Measurements from ENCODE around the gene WFDC5.
A peak's percentile ranks its signal among the peaks of the same experiment; 100 is the strongest.
"Not testable (repeated sequence)": the region's sequence is repeated elsewhere in the genome, so short reads cannot be mapped to it uniquely, and the experiment has no call there.

Gene WFDC5, protein sequence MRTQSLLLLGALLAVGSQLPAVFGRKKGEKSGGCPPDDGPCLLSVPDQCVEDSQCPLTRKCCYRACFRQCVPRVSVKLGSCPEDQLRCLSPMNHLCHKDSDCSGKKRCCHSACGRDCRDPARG

DNA sequence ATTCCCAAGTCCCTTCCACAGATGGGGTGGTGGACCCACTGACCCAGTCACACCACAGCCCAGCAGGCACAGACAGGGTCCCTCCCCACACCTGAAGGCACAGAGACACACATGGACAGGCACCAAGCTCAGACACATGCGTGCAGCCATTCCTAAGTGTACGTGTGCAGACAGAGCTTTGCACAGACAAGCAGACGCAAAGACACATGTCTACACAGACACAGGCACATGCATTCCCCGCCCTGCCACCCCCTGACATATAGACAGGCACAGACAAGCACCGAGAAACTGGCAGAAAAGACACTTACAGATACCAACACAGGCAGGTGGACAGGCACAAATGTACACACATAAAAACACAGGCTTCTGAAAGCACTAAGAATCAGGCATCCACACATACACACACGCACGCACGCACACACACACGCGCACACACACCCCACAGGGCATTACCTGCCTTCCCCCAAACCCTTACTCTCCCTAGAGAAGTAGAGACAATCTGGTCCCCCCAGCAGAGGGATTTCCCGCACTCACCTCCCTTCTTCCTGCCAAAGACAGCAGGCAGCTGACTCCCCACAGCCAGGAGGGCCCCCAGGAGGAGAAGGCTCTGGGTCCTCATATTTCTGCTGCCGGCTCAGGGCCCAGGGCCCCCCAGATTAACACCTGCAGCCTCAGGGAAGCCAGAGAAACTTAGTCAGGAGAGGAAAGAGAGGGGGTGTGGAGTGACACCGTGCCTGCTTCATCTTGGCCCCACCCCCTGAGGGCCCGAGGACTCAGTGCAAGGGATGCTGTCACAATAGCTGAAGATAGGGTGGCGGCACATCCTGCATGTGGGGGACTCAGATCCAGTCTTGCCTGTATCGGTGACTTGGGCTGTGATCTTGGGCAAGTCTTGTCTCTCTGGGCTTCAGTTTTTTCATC is at the start of gene WFDC5:
WFDC5 (minus strand) TSS at position 710 of the 921 bp plus-strand sequence; CDS start at position 619, 91 bp downstream.
- no peak for DNase-seq

- DNase-seq = no peak
Observed at GRCh38 chr20:45163083-45163803, 48.3 kb upstream of the WFDC5 start.

DNA sequence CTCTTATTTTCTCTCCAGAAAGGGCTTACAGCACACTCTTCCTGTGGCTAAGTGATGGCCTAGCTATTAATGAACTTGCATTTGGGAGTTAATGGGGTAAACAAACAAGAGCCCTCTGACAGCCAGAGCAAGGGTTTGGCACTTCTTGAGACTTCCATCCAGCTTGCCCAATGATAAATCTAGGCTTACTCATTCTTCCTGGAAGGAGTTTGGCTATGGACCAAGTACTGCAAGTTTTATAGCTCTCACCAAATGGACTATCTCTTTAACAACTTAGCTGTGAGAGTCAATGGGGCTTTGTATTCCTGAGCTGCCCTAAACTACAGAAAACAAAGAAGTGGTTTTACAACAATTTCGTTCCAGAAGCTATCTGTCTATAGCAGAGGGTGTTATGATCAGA is 43.0 kb upstream of the WFDC5 start:
- DNase-seq = peak in 1 of 2 donors; percentile 33

GRCh38 chr20:45156713-45157112 is 41.7 kb upstream of the WFDC5 start:
- no peak for DNase-seq

- not testable (repeated sequence) for DNase-seq
Observed at GRCh38 chr20:45154794-45155193, 39.8 kb upstream of the WFDC5 start.

- no peak for DNase-seq
Observed at GRCh38 chr20:45154183-45154582, 39.2 kb upstream of the WFDC5 start.

DNA sequence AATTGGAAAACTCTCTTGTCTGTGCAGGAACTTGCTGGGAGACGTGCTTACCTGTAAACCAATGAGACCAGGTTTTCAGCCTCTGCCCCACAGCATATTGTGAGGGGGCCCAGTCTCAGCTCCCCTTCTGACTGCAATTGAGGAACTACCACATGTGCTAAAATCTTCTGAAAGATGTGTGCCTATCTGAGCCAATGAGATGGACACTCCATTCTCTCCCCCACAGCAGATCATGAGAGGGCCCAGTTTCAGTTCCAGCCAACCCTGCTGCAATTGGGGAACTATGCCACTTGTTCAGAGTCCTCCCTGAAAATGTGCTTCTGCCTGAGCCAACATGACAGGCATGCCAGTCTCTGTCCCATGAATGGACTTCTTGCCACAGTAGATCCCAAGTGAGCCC is 38.8 kb upstream of the WFDC5 start:
- peak; percentile 0 to 8 for DNase-seq

DNA sequence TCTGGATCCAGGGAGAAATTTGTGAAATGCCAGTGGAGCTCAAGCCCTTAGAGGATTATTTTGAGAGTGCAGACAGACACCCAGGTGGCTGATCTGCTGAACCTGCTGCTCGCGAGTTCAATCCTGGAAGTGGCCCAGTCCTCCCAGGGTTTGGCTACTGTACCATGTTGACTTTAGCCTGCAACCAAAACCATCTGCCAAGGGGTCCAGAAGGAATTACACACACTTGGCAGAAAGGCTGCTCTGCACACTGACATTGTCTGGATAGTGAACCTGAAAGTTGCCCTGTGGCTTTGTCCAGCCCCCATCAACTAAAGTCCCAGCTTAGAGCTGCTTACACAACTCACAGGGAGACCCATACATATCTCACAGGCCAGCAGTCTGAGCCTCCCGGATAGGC is 38.2 kb upstream of the WFDC5 start:
- no peak for DNase-seq

DNA sequence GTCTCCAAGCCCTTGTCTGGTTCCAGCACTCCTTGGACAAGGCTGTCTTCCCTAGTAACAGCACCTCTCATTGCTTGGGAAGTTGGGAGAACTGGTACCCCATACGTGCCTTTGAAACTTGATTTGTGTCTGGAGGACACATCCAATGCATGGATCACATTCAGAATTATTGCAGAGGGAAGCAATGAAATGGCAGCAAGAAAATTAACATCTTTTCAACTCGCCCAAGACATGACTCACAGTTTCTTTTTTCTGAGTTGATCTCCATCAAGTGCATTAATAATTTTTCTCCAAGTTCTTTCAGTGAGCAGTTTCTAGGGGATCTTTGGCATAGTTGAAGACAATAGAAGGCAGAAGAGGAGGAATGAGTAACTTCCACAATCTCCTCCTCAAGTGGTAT is 37.4 kb upstream of the WFDC5 start:
- no peak for DNase-seq

GRCh38 chr20:45149062-45149461 is 34.1 kb upstream of the WFDC5 start:
- no peak for DNase-seq

DNA sequence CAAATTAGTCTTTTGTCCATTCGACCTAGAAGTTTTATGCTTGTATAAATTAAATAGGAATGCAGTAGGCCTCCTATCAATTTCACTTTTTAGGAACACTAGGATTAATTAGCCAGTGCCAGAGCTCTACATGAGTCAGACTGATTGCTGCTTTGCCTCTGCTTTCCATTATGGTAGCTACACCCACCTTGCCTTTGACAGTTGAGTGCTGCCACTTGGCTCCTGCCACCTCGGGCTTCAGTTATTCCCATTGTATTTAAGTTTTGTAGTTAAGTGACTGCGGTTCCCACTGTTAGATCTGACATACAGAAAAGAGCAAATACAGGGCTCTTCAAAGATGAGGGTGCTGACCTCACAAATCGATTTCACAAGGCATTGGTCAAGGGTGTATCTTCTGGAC is 25.9 kb upstream of the WFDC5 start:
- no peak for DNase-seq

DNA sequence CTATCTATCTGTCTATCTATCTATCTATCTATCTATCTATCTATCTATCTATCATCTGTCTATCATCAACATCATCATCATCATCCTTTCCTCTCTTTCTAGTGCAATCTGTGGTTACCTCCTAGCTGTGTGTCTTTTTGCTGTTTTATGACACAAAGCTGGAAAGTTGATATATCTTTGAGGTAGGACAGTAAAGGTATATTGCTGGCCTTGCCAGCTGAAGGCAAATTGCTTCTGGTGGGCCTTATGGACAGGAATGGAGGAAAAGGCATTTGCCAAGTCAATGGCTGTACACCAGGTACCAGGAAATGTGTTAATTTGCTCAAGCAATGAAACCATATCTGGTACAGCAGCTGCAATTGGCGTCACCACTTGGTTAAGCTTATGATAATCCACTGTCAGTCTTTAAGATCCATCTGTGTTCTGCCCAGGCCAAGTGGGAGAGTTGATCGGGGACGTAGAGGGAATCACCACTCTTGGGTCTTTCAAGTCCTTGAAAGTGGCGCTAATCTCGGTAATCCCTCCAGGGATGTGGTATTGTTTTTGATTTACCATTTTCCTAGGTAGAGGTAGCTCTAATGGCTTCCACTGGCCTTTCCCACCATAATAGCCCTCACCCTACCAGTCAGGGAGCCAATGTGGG is 24.9 kb upstream of the WFDC5 start:
- DNase-seq = not testable (repeated sequence)

DNA sequence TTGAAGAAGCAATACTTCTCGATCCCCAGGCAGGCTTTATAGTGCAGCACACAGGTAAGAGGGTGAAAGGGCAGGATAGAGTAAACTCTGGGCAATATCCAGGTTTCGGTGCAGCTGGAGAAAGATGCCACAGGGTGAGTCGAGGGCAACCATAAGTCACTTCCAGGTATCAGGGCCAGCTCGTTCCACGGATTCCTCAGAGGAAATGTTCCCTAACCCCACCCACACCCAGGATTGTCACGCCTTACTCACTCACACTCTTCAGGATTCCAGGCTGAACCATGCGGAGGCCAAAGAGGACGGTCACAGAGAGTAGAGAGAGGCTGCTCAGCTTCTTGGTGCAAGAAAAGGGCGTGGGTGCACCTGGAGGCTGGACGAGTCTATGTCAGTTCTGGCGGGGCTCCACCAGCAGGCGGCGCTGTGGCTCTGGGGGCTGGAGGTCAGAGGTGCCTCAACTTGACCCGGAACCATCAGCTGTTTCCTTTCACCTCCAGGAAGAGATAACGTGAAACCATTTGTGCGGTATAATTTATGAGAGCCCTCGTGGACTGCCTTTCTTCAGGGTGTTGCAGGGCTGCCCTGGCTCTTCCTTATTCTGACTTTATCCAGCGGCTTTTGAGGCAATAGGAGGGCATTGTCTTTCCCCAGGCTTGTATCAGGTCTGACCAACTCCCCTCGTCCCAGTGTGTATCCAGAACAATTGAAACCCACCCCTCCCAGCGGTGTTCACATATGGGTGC is 23.8 kb upstream of the WFDC5 start:
- no peak for DNase-seq

DNA sequence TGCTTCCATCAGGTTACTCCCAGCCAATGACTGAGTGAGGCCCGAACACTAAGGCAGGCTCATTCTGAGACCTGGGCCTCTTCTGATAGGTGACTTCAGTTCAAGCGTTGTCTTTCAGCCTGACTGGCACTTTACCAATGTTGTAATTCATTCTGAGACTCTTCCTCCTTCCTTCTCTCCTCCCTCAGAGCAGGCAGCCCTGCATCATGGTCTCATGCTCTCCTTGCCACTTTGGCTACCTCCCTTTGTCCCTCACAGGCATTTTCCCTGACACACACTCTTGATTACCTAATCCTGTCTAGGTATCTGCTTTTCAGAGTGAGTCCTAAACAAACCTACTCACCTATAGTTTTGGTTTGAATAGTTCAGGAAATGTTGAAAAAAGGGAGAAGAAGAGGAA is 21.9 kb upstream of the WFDC5 start:
- no peak for DNase-seq

DNA sequence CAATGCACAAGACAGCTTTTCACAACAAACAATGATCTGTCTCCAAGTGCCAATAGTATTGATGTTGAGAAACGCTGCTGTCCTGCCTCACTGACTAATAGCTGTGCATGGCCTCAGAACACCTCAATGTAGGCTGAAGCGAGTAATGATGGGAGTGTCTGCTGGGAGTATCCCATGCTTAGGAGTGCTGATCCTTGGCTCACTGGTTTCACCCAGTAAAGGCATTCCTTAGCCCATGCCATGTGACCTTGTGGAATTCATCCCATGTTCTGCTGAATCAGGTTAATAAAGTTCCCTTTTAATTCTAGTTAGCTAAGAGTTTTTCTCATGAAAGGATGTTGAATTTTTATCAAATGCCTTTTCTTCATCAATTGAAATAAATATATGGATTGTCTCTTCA is 13.1 kb upstream of the WFDC5 start:
- no peak for DNase-seq

GRCh38 chr20:45124365-45124764 is 9.4 kb upstream of the WFDC5 start, which contains the start of gene WFDC12:
Gene WFDC12 (minus strand): TSS chr20:45124465. CDS start chr20:45124447, 18 bp downstream.
- no peak for DNase-seq

DNA sequence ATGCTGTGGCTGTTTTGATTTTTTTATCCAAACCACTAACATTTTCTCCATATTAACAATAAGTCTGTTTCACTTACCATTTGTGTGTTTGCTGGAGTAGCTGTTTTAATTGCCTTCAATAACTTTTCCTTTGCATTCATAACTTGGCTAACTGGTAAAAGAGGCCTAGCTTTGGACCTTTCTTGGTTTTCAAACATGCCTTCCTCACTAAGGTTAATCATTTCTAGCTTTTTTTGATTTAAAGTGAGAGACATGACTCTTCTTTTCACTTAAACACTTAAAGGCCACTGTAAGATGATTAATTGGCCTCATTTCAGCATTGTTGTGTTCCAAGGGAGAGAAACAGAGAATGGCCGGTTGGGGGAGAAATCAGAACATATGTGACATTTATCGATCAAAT is 6.4 kb upstream of the WFDC5 start:
- DNase-seq = no peak

DNA sequence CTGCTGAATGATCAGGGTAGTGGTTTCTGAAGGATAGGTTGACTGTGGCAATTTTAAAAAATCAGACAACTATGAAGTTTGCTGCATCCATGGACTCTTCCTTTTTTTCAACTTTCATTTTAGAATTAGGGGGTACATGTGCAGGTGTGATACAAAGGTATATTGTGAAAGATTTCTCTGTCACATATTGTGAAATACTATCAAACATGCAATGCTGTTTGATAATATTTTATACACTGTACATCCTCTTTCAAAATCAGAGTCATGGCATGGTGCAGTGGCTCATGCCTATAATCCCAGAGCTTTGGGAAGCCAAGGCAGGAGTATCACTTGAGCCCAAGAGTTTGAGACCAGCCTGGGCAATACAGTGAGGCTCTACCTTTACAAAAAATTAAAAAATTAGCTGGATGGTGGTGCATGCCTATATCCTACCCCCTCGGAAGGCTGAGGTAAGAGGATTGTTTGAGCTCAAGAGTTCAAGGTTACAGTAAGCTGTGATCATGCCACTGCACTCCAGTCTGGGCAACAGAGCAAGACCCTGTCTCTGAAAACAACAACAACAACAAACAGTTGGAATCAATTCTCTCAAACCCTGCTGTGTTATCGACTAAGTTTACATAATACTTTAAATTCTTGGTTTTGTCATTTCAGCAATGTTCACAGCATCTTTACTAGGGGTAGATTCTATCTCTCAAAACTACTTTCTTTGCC is 4.7 kb upstream of the WFDC5 start:
- no peak for DNase-seq

- no peak for DNase-seq
Observed at GRCh38 chr20:45118028-45118427, 3.1 kb upstream of the WFDC5 start.

- no peak for DNase-seq
Observed at GRCh38 chr20:45117581-45117980, 2.6 kb upstream of the WFDC5 start.

DNA sequence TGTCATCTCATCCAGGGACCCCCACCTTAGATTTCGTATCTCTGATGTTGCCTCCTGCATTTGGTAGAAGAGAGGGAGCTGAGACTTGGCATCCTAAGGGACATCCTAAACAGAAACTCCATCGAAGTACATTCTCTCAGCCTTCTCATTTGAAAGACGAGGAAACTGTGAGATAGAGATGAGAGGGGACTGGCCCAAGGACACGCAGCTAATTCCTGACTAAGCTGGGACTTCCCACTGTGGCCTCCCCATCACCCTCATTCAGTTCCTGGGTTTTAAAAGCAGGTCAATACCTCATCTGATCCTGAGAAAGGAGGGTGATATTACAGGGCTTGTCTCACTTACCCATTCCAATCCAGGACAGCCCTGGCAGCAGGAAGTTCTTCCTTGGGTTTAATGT is 855 bp upstream of the WFDC5 start:
- no peak for DNase-seq

- no peak for DNase-seq
Observed at GRCh38 chr20:45115386-45115774, 406 bp upstream of the WFDC5 start.

Data from hippocampal formation (tissue), 2 donors.